Adrenal gland (tissue), 12 donors: ENCODE results near the gene GIMAP7. TPM values are rescaled to one million over a fixed set of nuclear protein-coding genes. Genes with fewer than 3 reads are reported as not detected.

Source experiments
- DNase-seq, 7 donors: peaks; one replicate each; pipeline ENCODE4 v3.0.0-alpha.2; 2019 to 2020
- H3K27ac ChIP-seq, 5 donors: fragments of 200-600 bp; sonication (generic) in 4 of 5; 1 replicate in 3 of 5; 2 replicates in 2 of 5; pipeline versions ENCODE4 v1.5.1 to v1.8.0; 2016 to 2020; ENCODE audit warnings: mild to moderate bottlenecking in 1 of 5
- H3K27me3 ChIP-seq: fragments of 200-600 bp; 2 replicates; pipeline ENCODE4 v1.8.0; 2021
- H3K36me3 ChIP-seq, 2 donors: fragments of 200-600 bp; replicated peaks in 1 of 2; 1 replicate in 1 of 2; 2 replicates in 1 of 2; pipeline versions ENCODE4 v1.5.1 to v1.8.0; 2018 to 2022
- H3K4me1 ChIP-seq, 2 donors: fragments of 200-600 bp; replicated peaks in 1 of 2; 1 replicate in 1 of 2; 2 replicates in 1 of 2; pipeline versions ENCODE4 v1.5.1 to v1.8.0; 2018 to 2021
- H3K4me3 ChIP-seq, 4 donors: fragments of 200-600 bp; sonication (generic) in 3 of 4; one replicate each; pipeline ENCODE4 v1.5.1; 2016 to 2018
- H3K9me3 ChIP-seq, 3 donors: fragments of 200-600 bp; sonication (generic) in 1 of 3; replicated peaks in 1 of 3; 1 replicate in 2 of 3; 2 replicates in 1 of 3; pipeline versions ENCODE4 v1.5.1 to v1.8.0; 2016 to 2021
- CTCF ChIP-seq, 6 experiments: fragments of 450-650 bp in 4 of 6; fragments of 200-600 bp in 2 of 6; sonication (generic) in 1 of 6; IDR thresholded peaks; 1 replicate in 5 of 6; 2 replicates in 1 of 6; pipeline versions ENCODE4 v1.5.1 to v1.8.0; 2016 to 2021; ENCODE audit warnings: antibody characterized with exemption in 6 of 6, mild to moderate bottlenecking in 2 of 6, moderate library complexity in 1 of 6
- POLR2A ChIP-seq, 2 donors: fragments of 450-650 bp; IDR thresholded peaks; one replicate each; pipeline ENCODE4 v1.6.1; 2017; ENCODE audit warnings: antibody characterized with exemption in 2 of 2, mild to moderate bottlenecking in 2 of 2, moderate library complexity in 1 of 2
- WGBS, 4 donors: extraction: QIAGEN DNeasy Blood & Tissue Kit in 2 of 4; methylation state at CpG; one replicate each; pipeline versions ENCODE4 v1.1.5 to v1.1.7; 2013 to 2017; 5-methylcytosine and 5-hydroxymethylcytosine counted together
- intact Hi-C, 2 donors: fragments of 100-400 bp; cut with DNase I; formaldehyde crosslinking; loops; one replicate each; pipeline versions ENCODE4 v1.14.1 to v1.15.0; 2022 to 2023
- polyA plus RNA-seq, 3 donors: library from polyadenylated mRNA; stranded (reverse); fragments of 200-250 nt in 2 of 3; fragments of 350-450 nt in 1 of 3; fragmentation: Illumina TruSeq in 1 of 3; extraction: RNeasy Lipid Tissue Mini Kit (QIAGEN cat#74804) in 1 of 3; gene quantifications; one replicate each; pipeline ENCODE4 v1.2.3, GENCODE V29; 2013 to 2014
- total RNA-seq, 9 donors: library from RNA; depleted of rRNA in 4 of 9; stranded (reverse); fragments of >200 nt in 4 of 9; fragments of 120-200 nt in 1 of 9; fragmentation: NEBNext Ultra II Directional in 1 of 9; extraction: Animal tissue kit (Norgen Biotek cat#: 25700) in 1 of 9; gene quantifications; one replicate each; pipeline versions ENCODE4 v1.1.0 to v1.2.4, GENCODE V29; 2013 to 2023
- donor health status: healthy with polysubstance abuse.
- donor health status: Bipolar disorder and iron deficiency.
- donor health status: DM: yes; HTN: yes; CAD: no.
- donor health status: DM: no; HTN: no; CAD: no.
- donor health status: DM: no; HTN: no; CAD: no.
- donor health status: DM: yes; HTN: yes; CAD: no.

Gene GIMAP7
- total and polyA plus RNA-seq, 12 donors, result 4.2 to 39.3 (median 18.8) TPM

GRCh38 chr7:150511048-150511447 lies 3.6 kb upstream of the GIMAP7 start:
- Histone ChIP-seq H3K9me3 (no peaks in the 10 kb centered on the region), H3K36me3 (no peaks in the 10 kb centered on the region), H3K27ac (no peak overlapping the region), H3K4me1 (no peaks in the 10 kb centered on the region), H3K27me3 (no peaks in the 10 kb centered on the region), H3K4me3 (no peak overlapping the region)
- TF ChIP-seq CTCF (IDR thresholded peaks at IDR 0.05), result no peak
- no peak for TF ChIP-seq POLR2A (IDR thresholded peaks at IDR 0.05)
- no peak for DNase-seq
- 64 to 69% (median 66%) methylated on average over 2 of the region's 2 CpGs for WGBS, 4 donors
- intact Hi-C loops, result no loop called here

DNA sequence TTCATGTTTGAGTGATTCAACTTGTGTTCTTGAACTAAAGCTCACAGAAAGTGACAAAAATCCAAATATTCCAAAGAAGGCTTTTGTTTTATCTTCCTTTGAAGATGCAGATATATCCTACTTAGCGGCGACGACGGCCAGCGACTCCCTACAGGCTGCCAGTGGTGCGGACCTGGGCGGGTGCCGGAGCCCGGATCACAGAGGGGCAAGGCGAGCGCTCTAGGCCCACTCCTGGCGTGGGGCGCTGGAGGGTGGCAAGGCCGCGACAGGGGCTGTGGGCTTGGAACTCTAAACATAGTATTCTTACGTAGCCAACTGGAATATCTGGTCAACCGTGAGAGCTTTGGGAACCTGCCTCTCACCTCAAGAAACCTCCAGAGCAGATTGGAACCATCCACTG lies 914 bp upstream of the GIMAP7 start:
- H3K4me3 ChIP-seq, result no peak overlapping the region
- H3K9me3 ChIP-seq, result no peaks in the 10 kb centered on the region
- H3K4me1 ChIP-seq, result no peaks in the 10 kb centered on the region
- H3K36me3 ChIP-seq, result no peaks in the 10 kb centered on the region
- peak overlapping the region in 1 of 5 donors; percentile 53 for H3K27ac ChIP-seq
- WGBS, 4 donors, result 91 to 95% (median 92%) methylated on average over 17 of the region's 17 CpGs
- no peaks in the 10 kb centered on the region for H3K27me3 ChIP-seq
- intact Hi-C loops, result no loop called here
- TF ChIP-seq CTCF (IDR thresholded peaks at IDR 0.05) (no peak), POLR2A (IDR thresholded peaks at IDR 0.05) (no peak)
- DNase-seq, result no peak

DNA sequence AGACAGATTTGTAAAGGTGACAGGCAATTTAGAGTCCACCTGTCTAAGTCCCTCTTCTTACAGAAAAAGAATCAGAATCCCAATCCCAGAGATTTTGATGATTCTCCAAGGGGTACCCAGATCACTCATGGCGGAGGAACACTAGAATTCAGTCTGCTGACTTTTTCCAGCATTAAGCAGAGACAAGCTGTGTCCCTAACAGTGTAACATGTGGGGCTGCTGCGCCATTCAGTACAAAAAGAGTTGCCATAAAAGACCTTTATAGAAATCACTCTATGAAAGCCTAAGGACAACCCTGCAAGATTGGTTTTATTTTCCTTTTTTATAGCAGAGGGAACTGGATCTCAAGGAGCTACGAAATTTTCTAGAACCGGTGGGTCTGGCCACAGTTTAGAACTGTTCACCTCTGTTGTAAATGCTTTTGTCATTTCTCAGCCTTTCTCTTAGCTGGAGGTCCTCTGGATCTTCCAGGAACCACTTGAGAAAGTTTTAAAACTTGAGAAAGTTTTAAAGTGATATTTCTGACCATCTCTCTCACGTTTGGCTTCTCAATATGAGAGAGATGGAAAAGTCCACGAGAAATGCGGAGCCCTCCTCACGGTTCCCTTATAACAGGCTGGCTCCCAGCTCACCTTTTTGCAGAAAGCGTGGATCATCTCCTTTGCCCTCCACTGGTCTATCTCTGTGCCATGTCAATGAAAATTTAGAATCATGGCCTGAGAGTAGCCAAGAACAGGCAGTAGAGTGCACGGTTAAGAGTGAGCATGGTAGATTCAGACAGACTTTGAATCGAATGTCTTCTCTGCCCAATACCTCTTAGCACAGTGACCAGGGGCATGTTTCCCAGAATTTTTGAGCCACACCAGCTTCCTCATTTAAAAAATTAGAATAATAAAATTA lies 826 bp downstream of the GIMAP7 start:
- WGBS, 4 donors, result 51 to 61% (median 56%) methylated on average over 11 of the region's 11 CpGs
- Histone ChIP-seq H3K4me3 (peak overlapping the region in 1 of 4 donors; percentile 55), H3K9me3 (no peaks in the 10 kb centered on the region), H3K36me3 (no peaks in the 10 kb centered on the region), H3K4me1 (no peaks in the 10 kb centered on the region), H3K27me3 (no peaks in the 10 kb centered on the region), H3K27ac (peak overlapping the region in 4 of 5 donors; percentile 11 to 61 (median 34))
- DNase-seq, result no peak
- intact Hi-C loops, result no loop called here
- no peak for TF ChIP-seq CTCF (IDR thresholded peaks at IDR 0.05)
- TF ChIP-seq POLR2A (IDR thresholded peaks at IDR 0.05), result no peak

DNA sequence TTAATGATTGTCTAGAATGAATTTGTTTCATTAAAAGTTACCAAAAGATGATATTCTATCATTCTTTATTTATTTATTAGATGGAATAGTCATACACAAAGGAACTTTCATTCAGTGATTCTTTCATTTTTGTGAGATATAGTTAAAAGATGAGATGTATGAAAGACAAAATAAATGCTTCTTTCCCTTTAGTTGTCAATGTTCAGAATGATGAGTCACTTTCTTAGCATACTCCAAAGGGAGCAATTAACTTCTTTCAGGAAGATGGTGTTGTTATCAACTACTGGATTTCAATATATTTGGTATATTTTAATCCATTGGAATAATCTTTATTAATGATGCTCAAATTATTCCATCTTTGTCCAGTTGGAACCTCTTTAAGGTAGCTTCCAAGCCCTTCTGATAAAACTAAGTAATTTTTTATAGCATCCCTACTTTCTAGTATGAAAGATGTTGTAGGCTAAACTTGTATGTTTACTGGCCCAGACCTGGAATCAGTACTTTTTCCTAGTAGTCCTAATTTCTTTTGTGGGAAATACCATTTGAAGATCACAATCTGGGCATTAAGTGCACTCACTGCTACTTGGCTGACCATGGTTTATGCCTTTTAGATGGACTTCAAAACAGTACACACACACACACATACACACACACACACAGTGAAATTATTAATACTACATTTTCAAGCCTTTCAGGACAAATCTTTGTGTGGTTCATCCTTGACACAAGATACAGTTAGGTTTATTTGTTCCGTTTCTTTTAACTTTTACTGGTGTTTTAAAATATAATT lies 2.5 kb downstream of the GIMAP7 start:
- no peaks in the 10 kb centered on the region for H3K9me3 ChIP-seq
- no peak for DNase-seq
- H3K36me3 ChIP-seq, result no peaks in the 10 kb centered on the region
- peak overlapping the region in 1 of 4 donors; percentile 55 for H3K4me3 ChIP-seq
- WGBS, 4 donors, result 50 to 73% (median 52%) methylated on average over 1 of the region's 1 CpG
- no peaks in the 10 kb centered on the region for H3K27me3 ChIP-seq
- intact Hi-C loops, result no loop called here
- no peaks in the 10 kb centered on the region for H3K4me1 ChIP-seq
- peak overlapping the region in 2 of 5 donors; percentile 17 to 35 for H3K27ac ChIP-seq
- TF ChIP-seq POLR2A (IDR thresholded peaks at IDR 0.05) (no peak), CTCF (IDR thresholded peaks at IDR 0.05) (no peak)
